Hematopoietic multipotent progenitor cell treated with erythropoietin and hydrocortisone succinate and interleukin-3 and kit ligand, for 15 days (in vitro differentiated cells): Measurements from ENCODE around the gene COPZ1.
"Not testable (repeated sequence)": the region's sequence is repeated elsewhere in the genome, so short reads cannot be mapped to it uniquely, and the experiment has no call there.

ENCODE experiments used
- DNase-seq: peaks from one replicate; pipeline ENCODE4 v3.0.0-alpha.2; 2015; ENCODE audit warnings: low spot score

The COPZ1 gene

GRCh38 chr12:54324617-54325441 is at the start of gene COPZ1:
TSS of gene COPZ1 (plus strand) at chr12:54325131. CDS start at chr12:54325164, 33 bp downstream.
- peak; percentile 100 for DNase-seq

DNA sequence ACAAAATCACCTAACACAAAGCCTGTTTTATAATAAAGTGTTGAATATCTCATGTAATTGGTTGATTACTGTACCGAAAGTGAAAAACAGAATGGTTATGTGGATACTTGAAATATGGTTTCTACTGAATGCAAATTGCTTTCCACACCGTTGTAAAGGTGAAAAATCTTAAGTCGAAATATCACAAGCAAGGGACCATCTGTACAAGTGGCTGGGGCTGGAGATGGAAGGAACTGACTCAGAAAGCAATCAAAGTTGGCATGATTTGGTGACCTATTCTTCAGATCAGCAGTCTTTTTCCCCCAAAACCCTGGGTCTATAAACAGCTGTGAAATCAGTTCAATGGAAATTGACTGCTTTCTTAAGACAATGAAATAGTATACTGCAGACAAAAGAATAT is 48.6 kb upstream of the COPZ1 start:
- DNase-seq = no peak

DNA sequence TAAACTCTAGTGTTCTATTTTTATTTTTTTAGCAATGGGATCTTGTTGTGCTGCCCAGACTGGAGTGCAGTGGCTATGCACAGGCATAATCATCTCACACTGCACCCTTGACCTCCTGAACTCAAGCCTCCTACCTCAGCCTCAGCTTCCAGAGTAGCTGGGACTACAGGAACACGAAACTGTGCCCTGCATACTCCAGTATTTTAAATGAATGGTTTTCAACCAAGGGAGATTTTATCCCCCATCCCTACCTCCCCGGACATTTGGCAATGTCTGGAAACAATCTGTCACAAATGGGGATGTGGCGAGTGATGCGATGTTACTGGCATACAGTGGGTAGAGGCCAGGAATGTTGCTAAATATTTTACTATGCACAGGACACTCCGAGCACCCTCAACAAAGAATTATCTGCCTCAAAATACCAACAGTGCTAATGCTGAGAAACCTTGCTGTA is 47.1 kb upstream of the COPZ1 start:
- no peak for DNase-seq

DNA sequence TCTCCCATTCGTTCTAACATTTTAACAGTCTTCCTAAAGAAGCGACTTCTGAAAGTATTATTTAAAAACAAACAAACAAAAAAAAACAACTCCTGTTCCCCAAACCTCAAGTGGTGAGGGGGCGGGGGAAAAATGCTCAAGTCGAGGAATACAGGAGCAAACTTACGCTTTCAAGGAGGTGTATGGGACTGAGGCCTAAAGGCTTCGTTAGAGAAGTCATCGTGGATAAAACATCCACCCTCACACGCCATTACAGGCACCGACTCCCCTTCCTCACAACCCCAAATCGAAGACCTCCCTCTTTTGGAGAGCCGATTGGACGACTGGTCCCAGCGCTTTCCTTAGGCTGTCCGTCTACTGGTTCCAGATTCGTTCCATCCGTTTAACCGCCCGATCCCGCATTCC is 45.7 kb upstream of the COPZ1 start:
- no peak for DNase-seq

DNA sequence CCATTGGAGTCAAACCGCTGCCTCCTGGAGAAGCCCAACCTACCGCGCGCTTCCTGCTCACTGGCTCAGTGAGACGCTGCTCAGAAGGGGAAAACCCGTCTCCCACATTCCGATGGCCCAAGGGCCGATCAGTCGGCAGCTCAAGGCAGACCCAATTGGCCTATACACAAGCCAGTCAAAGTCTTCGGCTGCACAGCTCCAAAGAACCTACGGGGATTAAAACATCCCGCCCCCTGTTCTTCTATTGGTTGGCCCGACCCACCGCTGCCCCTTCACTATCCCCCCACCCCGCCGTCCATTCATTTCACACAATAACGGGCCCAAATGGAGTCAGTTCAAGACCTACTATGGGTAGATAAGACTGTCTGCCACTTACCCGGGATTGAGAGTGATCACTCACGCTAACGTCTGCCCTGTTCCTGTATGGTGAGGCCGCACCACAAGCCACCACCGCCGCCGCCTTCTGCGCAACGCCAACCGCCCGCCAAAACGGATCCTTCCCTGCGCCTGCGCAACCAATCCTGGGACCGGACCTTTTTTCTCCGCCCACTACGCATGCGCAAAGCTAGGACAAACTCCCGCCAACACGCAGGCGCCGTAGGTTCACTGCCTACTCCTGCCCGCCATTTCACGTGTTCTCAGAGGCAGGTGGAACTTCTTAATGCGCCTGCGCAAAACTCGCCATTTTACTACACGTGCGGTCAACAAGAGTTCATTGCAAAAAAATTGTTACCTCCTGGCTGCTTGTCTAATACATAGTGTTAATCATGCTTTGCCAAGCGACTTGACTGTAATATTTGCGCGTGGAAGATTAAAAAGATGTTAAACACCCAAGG is 45.1 kb upstream of the COPZ1 start, which contains the start of gene CBX5:
Gene CBX5, minus strand, starts transcription at position 491 of the 836 bp plus-strand sequence. CDS start 22,472 bp downstream, outside the sequence.
- peak; percentile 100 for DNase-seq

GRCh38 chr12:54280468-54281260 is 44.3 kb upstream of the COPZ1 start, which contains the start of gene HNRNPA1:
TSS of gene HNRNPA1 (plus strand) at chr12:54280726. CDS start at chr12:54280808, 82 bp downstream.
- DNase-seq = peak; percentile 100

GRCh38 chr12:54281261-54281638 is 43.7 kb upstream of the COPZ1 start:
- DNase-seq = not testable (repeated sequence)

DNA sequence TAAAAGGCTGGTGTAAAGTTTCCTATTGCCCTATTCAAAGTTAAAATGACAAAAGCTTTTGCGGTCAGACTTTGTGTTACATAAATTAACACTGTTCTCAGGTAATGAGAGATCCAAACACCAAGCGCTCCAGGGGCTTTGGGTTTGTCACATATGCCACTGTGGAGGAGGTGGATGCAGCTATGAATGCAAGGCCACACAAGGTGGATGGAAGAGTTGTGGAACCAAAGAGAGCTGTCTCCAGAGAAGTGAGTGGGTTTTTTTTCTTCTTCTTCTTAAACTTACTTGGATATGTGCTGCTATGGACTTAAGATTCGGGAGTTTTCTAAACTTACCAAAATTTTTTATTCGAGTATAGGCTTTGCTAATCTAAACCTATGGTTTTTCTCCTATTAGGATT is 43.2 kb upstream of the COPZ1 start:
- DNase-seq = not testable (repeated sequence)

- no peak for DNase-seq
These were observed 41.9 kb upstream of the COPZ1 start for GRCh38 chr12:54282949-54283593.

DNA sequence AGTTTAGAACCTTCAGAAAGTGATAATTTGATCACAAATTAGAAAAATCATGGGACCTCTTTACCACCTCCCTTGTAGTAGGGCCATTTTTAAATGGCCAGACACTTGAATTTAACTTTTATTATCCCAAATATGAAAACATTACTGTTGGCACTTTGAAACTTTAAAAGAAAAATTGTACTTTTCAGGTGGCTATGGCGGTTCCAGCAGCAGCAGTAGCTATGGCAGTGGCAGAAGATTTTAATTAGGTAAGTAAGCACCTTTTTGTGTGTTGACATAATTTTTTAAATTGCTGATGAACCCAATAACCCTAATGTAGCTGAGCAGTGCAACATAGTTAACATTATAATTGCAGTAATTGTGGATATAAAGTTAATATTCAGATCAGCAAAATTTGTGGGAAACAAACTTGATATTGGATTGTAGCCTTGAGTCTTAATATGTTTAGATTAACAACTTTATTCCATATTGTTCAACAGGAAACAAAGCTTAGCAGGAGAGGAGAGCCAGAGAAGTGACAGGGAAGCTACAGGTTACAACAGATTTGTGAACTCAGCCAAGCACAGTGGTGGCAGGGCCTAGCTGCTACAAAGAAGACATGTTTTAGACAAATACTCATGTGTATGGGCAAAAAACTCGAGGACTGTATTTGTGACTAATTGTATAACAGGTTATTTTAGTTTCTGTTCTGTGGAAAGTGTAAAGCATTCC is 40.7 kb upstream of the COPZ1 start:
- DNase-seq = not testable (repeated sequence)

DNA sequence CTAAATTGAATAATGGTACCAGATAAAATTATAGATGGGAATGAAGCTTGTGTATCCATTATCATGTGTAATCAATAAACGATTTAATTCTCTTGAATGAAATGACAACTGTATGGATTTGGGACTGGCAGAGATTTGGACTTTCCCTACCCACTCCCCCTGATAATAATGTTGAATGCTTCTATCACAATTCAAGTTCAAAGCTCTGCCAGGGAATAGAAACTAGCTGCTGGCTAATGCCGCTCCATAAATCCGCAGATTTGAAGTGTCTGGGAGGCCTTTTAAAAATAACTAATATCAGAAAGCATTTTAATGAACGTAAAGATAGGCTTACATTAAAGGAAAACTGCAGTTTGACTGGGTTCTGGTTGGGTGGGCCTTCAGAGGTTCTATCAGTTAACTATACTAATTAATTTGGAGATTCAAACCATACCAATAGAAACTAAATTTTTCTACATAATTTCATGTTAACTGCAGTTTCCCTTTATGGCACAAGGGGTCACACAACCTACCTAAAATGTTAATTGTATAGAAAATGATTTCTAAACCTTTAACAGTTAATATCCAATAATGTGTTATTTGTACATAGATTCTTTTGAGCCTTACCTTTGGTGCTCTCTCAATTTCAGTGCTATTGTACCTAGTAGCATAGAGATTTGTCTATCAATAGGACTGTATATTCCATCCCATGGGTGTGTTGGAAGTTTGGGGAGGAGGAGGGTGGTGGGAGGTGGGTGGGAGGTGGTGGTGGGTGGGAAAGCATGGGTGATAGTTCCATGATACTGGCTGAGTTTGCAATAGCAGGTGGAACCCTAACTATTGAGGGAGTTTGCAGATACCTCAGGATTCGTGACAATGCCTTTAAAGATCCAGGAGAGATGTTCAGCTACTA is 39.5 kb upstream of the COPZ1 start:
- peak; percentile 56 for DNase-seq

GRCh38 chr12:54286042-54287030 is 38.6 kb upstream of the COPZ1 start:
- peak; percentile 76 for DNase-seq

- peak; percentile 48 for DNase-seq
These were observed 37.4 kb upstream of the COPZ1 start for GRCh38 chr12:54287261-54288157.

DNA sequence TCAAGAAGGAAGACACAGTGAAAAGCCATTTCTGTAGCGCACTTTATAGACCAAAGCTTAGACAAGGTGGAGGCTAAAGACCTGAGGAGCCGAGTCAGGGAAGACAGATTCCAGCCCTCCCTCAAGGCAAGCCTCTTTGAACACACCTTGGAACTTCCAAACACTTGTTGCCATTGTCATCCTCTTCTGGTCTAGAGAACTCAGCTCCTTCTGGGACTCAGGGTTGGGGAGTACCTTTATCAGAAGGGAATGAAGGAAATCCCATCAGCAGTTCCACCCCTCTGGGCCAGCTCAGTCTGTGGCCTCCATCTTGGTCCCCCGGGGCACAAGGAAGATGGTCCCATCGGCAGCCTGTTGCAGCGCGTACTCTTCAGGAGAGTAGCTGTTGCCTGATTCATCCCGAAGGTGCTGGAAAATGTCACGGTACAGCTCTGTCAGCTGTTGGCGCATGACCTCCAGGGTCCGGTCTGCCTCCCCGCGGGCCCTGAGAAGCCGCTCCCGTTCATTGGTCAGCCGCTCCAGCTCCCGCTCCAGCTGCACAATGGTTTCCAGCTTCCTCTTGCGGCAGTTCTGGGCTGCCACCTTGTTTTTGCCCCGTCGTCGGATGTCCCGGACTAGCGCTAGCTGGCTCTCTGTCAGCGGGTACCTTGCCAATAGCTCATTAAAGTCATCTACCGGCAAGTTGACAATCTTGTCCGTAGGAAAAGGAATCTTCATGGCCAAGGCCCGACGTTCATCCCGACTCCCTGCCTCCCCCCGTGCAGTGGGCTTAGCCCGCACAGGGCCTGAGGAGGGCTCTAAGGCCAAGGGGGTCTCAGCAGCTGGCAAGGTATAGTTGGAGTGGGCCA is 32.6 kb upstream of the COPZ1 start:
- DNase-seq = no peak

DNA sequence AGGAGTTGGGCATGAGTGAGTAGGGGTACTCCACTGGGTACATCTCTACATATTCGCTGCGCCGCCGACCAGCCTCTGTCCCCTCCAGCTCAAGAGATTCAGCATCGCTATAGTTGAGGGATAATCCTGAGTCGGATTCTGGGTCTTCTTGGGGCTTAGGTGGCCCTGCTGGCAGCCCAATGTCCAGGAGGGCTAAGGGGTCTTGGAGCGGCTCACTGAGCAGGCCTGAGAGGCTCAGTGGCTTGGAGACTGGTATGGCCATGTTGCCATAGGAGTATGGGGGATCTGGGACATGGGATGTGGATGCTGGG is 32.0 kb upstream of the COPZ1 start:
- no peak for DNase-seq

DNA sequence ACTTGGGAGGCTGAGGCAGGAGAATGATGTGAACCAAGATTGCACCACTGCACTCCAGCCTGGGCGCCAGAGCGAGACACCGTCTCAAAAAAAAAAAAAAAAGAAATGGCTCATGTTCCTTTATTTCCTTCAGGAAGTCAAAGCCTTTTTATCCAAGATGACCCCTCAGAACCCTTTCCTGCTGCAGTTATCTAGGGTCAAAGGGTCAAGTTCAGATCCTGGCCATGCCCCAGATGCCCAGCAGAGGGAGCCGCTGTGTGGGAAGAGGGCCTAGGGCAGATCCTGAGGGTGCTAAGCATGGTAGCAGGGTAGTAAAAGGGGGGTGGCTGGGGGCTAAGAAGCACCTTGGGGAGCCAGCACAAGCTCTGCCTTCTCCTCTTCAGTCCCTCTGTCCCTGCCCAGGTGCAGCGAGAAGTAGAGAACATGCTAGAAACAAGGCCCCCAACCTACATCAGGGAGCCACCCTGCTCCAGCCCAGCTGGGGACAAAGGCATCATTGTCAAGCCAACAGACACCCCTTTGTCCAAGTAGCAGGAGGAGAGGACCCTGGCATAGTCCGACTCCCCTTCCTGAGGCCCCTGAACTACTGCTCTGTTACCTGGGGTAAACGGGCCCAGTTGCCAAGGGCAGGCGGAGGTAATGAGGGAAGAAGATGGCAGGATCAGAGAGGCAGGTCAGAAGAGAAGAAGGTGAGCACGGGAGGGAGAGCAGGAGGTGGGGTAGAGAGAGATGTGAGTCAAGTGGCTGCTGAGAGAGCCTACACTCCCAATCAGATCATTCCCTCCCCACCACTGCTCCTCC is 30.6 kb upstream of the COPZ1 start:
- DNase-seq = peak; percentile 85
